Rectal smooth muscle tissue (tissue), 1 donor: ENCODE data around the gene KMO.

ENCODE experiments used
- H3K27ac ChIP-seq: one replicate; pipeline ENCODE4 v1.7.0; 2013; ENCODE audit warnings: low read depth, low read length, inconsistent platforms
- H3K27me3 ChIP-seq: one replicate; pipeline ENCODE4 v1.7.0; 2013; ENCODE audit warnings: low read length; ENCODE audit not compliant: control insufficient read depth, insufficient read depth
- H3K36me3 ChIP-seq: one replicate; pipeline ENCODE4 v1.7.0; 2013; ENCODE audit warnings: low read length; ENCODE audit not compliant: control insufficient read depth, insufficient read depth
- H3K4me1 ChIP-seq: one replicate; pipeline ENCODE4 v1.7.0; 2013; ENCODE audit warnings: low read length; ENCODE audit not compliant: control insufficient read depth, insufficient read depth
- H3K4me3 ChIP-seq: one replicate; pipeline ENCODE4 v1.7.0; 2013; ENCODE audit warnings: low read length
- H3K9ac ChIP-seq: one replicate; pipeline ENCODE4 v1.7.0; 2013; ENCODE audit warnings: low read length

The KMO gene

GRCh38 chr1:241589521-241589920, 57.3 kb downstream of the KMO start:
- Histone ChIP-seq H3K4me3 (no peak overlapping the region), H3K4me1 (no peaks in the 10 kb centered on the region), H3K27ac (no peak overlapping the region), H3K36me3 (no peaks in the 10 kb centered on the region), H3K9ac (no peak overlapping the region), H3K27me3 (no peaks in the 10 kb centered on the region)

GRCh38 chr1:241590719-241591118, 58.5 kb downstream of the KMO start:
- H3K4me1 ChIP-seq: no peaks in the 10 kb centered on the region
- H3K4me3 ChIP-seq: no peak overlapping the region
- H3K27me3 ChIP-seq: no peaks in the 10 kb centered on the region
- no peak overlapping the region for H3K27ac ChIP-seq
- no peak overlapping the region for H3K9ac ChIP-seq
- no peaks in the 10 kb centered on the region for H3K36me3 ChIP-seq

- no peak overlapping the region for H3K27ac ChIP-seq
Measured at GRCh38 chr1:241591317-241591716, 59.1 kb downstream of the KMO start.

GRCh38 chr1:241591736-241592135, 59.6 kb downstream of the KMO start:
- Histone ChIP-seq H3K4me1 (no peaks in the 10 kb centered on the region), H3K27ac (no peak overlapping the region), H3K9ac (no peak overlapping the region), H3K27me3 (no peaks in the 10 kb centered on the region), H3K4me3 (no peak overlapping the region), H3K36me3 (no peaks in the 10 kb centered on the region)

More at GRCh38 chr1:241591317-241591716, 59.1 kb downstream of the KMO start:
- Histone ChIP-seq H3K27me3 (no peaks in the 10 kb centered on the region), H3K4me3 (no peak overlapping the region), H3K36me3 (no peaks in the 10 kb centered on the region), H3K9ac (no peak overlapping the region), H3K4me1 (no peaks in the 10 kb centered on the region)

- Histone ChIP-seq H3K9ac (no peak overlapping the region), H3K27me3 (no peaks in the 10 kb centered on the region), H3K36me3 (no peaks in the 10 kb centered on the region), H3K27ac (no peak overlapping the region), H3K4me3 (no peak overlapping the region), H3K4me1 (no peaks in the 10 kb centered on the region)
Measured at GRCh38 chr1:241592273-241592958, 60.2 kb downstream of the KMO start.

- H3K27ac ChIP-seq: no peak overlapping the region
- no peaks in the 10 kb centered on the region for H3K36me3 ChIP-seq
- no peaks in the 10 kb centered on the region for H3K27me3 ChIP-seq
- no peaks in the 10 kb centered on the region for H3K4me1 ChIP-seq
- no peak overlapping the region for H3K4me3 ChIP-seq
- H3K9ac ChIP-seq: no peak overlapping the region
Measured at GRCh38 chr1:241593186-241593585, 61.0 kb downstream of the KMO start.

- no peaks in the 10 kb centered on the region for H3K36me3 ChIP-seq
- H3K27me3 ChIP-seq: no peaks in the 10 kb centered on the region
- H3K4me1 ChIP-seq: no peaks in the 10 kb centered on the region
- no peak overlapping the region for H3K4me3 ChIP-seq
- H3K9ac ChIP-seq: no peak overlapping the region
- no peak overlapping the region for H3K27ac ChIP-seq
Measured at GRCh38 chr1:241596633-241597032, 64.5 kb downstream of the KMO start.

- no peak overlapping the region for H3K4me3 ChIP-seq
Measured at GRCh38 chr1:241598249-241598648, 66.1 kb downstream of the KMO start.

GRCh38 chr1:241600496-241600901, 68.3 kb downstream of the KMO start:
- no peak overlapping the region for H3K27ac ChIP-seq
- no peaks in the 10 kb centered on the region for H3K36me3 ChIP-seq
- H3K9ac ChIP-seq: no peak overlapping the region
- no peaks in the 10 kb centered on the region for H3K4me1 ChIP-seq
- H3K4me3 ChIP-seq: no peak overlapping the region
- H3K27me3 ChIP-seq: no peaks in the 10 kb centered on the region

More at GRCh38 chr1:241598249-241598648, 66.1 kb downstream of the KMO start:
- H3K9ac ChIP-seq: no peak overlapping the region
- no peaks in the 10 kb centered on the region for H3K4me1 ChIP-seq
- H3K36me3 ChIP-seq: no peaks in the 10 kb centered on the region
- no peak overlapping the region for H3K27ac ChIP-seq
- no peaks in the 10 kb centered on the region for H3K27me3 ChIP-seq

GRCh38 chr1:241603731-241604245, 71.6 kb downstream of the KMO start:
- Histone ChIP-seq H3K27ac (no peak overlapping the region), H3K4me1 (no peaks in the 10 kb centered on the region), H3K36me3 (no peaks in the 10 kb centered on the region), H3K27me3 (no peaks in the 10 kb centered on the region), H3K9ac (no peak overlapping the region), H3K4me3 (no peak overlapping the region)

- no peaks in the 10 kb centered on the region for H3K36me3 ChIP-seq
Measured at GRCh38 chr1:241605146-241605805, 73.1 kb downstream of the KMO start.

GRCh38 chr1:241606544-241606943, 74.4 kb downstream of the KMO start:
- no peak overlapping the region for H3K9ac ChIP-seq
- H3K27ac ChIP-seq: no peak overlapping the region
- H3K36me3 ChIP-seq: no peaks in the 10 kb centered on the region
- no peaks in the 10 kb centered on the region for H3K27me3 ChIP-seq
- H3K4me3 ChIP-seq: no peak overlapping the region
- no peaks in the 10 kb centered on the region for H3K4me1 ChIP-seq

More at GRCh38 chr1:241605146-241605805, 73.1 kb downstream of the KMO start:
- Histone ChIP-seq H3K4me3 (no peak overlapping the region), H3K4me1 (no peaks in the 10 kb centered on the region), H3K27me3 (no peaks in the 10 kb centered on the region), H3K9ac (no peak overlapping the region), H3K27ac (no peak overlapping the region)

GRCh38 chr1:241607497-241607896, 75.3 kb downstream of the KMO start:
- Histone ChIP-seq H3K4me1 (no peaks in the 10 kb centered on the region), H3K36me3 (no peaks in the 10 kb centered on the region), H3K27ac (no peak overlapping the region), H3K9ac (no peak overlapping the region), H3K27me3 (no peaks in the 10 kb centered on the region), H3K4me3 (no peak overlapping the region)
